Parathyroid adenoma (tissue), 2 donors: ENCODE data around the gene SLC25A41.
A peak's percentile ranks its signal among the peaks of the same experiment; 100 is the strongest.

ENCODE experiments used
- H2AFZ ChIP-seq: fragments of 300-600 bp; sonication (generic); one replicate; pipeline ENCODE4 v1.7.0; 2017; ENCODE audit warnings: antibody characterized with exemption, mild to moderate bottlenecking
- H3K27ac ChIP-seq: fragments of 300-600 bp; sonication (generic); one replicate; pipeline ENCODE4 v1.7.0; 2017
- H3K27me3 ChIP-seq: fragments of 300-600 bp; sonication (generic); one replicate; pipeline ENCODE4 v1.7.0; 2017; ENCODE audit warnings: low read length; ENCODE audit not compliant: control insufficient read depth, insufficient read depth
- H3K36me3 ChIP-seq: fragments of 300-600 bp; sonication (generic); one replicate; pipeline ENCODE4 v1.7.0; 2017; ENCODE audit warnings: low read length; ENCODE audit not compliant: control insufficient read depth, insufficient read depth
- H3K4me1 ChIP-seq: fragments of 300-600 bp; sonication (generic); one replicate; pipeline ENCODE4 v1.7.0; 2017; ENCODE audit warnings: control low read depth
- H3K4me2 ChIP-seq: fragments of 300-600 bp; sonication (generic); one replicate; pipeline ENCODE4 v1.7.0; 2017; ENCODE audit warnings: low read length
- H3K4me3 ChIP-seq: fragments of 300-600 bp; sonication (generic); one replicate; pipeline ENCODE4 v1.7.0; 2017; ENCODE audit warnings: low read depth, low read length
- H3K79me2 ChIP-seq: fragments of 300-600 bp; sonication (generic); one replicate; pipeline ENCODE4 v1.7.0; 2017; ENCODE audit warnings: control low read depth
- H3K9ac ChIP-seq: fragments of 300-600 bp; sonication (generic); one replicate; pipeline ENCODE4 v1.7.0; 2017; ENCODE audit warnings: mild to moderate bottlenecking
- H3K9me3 ChIP-seq: fragments of 300-600 bp; sonication (generic); one replicate; pipeline ENCODE4 v1.7.0; 2017; ENCODE audit warnings: low read length; ENCODE audit not compliant: control insufficient read depth
- TF ChIP-seq, protein P1 (sequence below): fragments of 300-600 bp; sonication (generic); IDR thresholded peaks from one replicate; pipeline ENCODE4 v1.7.0; 2017; ENCODE audit warnings: antibody characterized with exemption, mild to moderate bottlenecking
- donor health status: primary hyperparathyroidism.

Gene SLC25A41

DNA sequence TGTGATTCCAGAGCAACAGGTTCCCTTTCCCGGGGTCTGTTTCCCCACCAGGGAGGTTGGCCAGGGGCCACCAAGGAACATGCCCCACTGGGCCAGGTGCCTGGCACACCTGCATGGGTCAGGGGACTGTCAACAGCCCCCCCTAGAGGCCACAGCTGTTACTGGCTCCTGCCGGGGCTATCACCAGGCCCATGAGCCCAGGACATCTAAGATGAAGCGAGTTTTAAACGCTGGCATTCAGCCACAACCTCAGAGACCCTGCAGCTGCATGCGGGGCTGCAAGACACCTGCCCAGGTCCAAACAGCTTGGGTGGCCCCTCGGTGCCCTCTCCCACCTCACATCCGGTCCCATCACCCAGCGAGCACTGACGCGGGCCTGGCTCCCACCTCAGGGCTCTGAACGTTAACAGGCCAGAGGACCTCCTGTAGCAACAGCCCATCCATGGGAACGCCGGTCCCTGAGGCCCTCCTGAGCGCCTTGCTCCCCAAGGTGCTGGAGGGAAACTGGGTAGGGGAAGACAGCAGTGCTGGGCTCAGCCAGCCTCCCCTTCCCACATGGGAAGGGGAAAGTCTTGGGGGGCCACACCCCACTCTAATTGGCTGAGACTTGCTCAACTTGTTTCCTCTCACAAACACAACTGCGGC lies 21.0 kb downstream of the SLC25A41 start:
- TF ChIP-seq, protein P1, sequence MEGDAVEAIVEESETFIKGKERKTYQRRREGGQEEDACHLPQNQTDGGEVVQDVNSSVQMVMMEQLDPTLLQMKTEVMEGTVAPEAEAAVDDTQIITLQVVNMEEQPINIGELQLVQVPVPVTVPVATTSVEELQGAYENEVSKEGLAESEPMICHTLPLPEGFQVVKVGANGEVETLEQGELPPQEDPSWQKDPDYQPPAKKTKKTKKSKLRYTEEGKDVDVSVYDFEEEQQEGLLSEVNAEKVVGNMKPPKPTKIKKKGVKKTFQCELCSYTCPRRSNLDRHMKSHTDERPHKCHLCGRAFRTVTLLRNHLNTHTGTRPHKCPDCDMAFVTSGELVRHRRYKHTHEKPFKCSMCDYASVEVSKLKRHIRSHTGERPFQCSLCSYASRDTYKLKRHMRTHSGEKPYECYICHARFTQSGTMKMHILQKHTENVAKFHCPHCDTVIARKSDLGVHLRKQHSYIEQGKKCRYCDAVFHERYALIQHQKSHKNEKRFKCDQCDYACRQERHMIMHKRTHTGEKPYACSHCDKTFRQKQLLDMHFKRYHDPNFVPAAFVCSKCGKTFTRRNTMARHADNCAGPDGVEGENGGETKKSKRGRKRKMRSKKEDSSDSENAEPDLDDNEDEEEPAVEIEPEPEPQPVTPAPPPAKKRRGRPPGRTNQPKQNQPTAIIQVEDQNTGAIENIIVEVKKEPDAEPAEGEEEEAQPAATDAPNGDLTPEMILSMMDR = peak; percentile 62
- Histone ChIP-seq H3K27ac (peak overlapping the region; percentile 83), H3K4me1 (peaks cover 19% of the 10 kb centered on the region), H3K27me3 (no peaks in the 10 kb centered on the region), H3K4me3 (no peak overlapping the region), H3K4me2 (no peak overlapping the region), H3K36me3 (no peaks in the 10 kb centered on the region), H3K9ac (no peak overlapping the region), H3K79me2 (no peaks in the 10 kb centered on the region), H3K9me3 (no peaks in the 10 kb centered on the region), H2AFZ (peak overlapping the region; percentile 51)

- Histone ChIP-seq H2AFZ (no peak overlapping the region), H3K9me3 (no peaks in the 10 kb centered on the region), H3K4me1 (peaks cover 19% of the 10 kb centered on the region), H3K79me2 (no peaks in the 10 kb centered on the region), H3K4me3 (no peak overlapping the region), H3K9ac (no peak overlapping the region), H3K36me3 (no peaks in the 10 kb centered on the region), H3K27me3 (no peaks in the 10 kb centered on the region), H3K27ac (peak overlapping the region; percentile 83), H3K4me2 (no peak overlapping the region)
- TF ChIP-seq, protein P1 = no peak
Observed at GRCh38 chr19:6412061-6412446, 21.5 kb downstream of the SLC25A41 start.

DNA sequence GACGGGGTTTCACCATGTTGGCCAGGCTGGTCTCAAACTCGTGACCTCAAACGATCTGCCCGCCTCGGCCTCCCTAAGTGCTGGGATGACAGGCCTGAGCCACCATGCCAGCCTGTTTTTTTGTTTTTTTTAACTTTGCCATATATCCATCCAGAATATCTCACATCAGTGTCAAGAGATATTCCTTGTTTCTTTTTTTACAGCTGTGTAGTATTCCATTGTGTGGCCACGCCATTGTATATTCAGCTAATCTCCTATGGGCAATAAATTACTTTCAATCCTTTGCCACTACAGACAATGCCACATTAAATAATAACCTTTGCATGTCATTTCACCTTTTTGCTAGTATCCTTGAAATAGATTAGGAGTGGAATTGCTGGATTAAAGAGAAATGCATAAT lies 24.2 kb downstream of the SLC25A41 start:
- no peak overlapping the region for H3K4me2 ChIP-seq
- H2AFZ ChIP-seq = no peak overlapping the region
- no peaks in the 10 kb centered on the region for H3K79me2 ChIP-seq
- peaks cover 18% of the 10 kb centered on the region for H3K4me1 ChIP-seq
- TF ChIP-seq, protein P1 = no peak
- H3K36me3 ChIP-seq = no peaks in the 10 kb centered on the region
- no peak overlapping the region for H3K27ac ChIP-seq
- H3K27me3 ChIP-seq = no peaks in the 10 kb centered on the region
- H3K9me3 ChIP-seq = no peaks in the 10 kb centered on the region
- H3K9ac ChIP-seq = no peak overlapping the region
- H3K4me3 ChIP-seq = no peak overlapping the region

DNA sequence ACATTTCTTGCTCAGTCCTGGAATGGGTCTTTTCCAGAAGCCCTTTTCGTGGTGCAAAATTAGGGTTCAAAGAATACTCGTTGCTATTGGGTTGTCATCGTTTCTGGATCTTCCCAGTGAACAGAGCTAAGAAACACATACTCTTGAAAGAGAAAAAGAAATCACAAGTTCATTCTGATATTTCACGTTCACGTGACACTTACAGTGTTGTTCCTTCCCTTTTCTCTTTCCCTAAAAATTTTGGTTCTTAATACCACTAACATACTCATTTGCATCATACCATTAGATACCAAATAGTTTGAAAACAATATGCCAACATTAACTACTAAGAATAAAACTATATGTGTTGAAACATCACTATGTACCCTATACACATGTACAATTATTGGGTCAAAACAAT lies 27.2 kb downstream of the SLC25A41 start:
- H3K27me3 ChIP-seq = no peaks in the 10 kb centered on the region
- H3K27ac ChIP-seq = no peak overlapping the region
- H3K4me3 ChIP-seq = no peak overlapping the region
- H3K36me3 ChIP-seq = no peaks in the 10 kb centered on the region
- no peak overlapping the region for H3K4me2 ChIP-seq
- no peaks in the 10 kb centered on the region for H3K79me2 ChIP-seq
- H3K4me1 ChIP-seq = no peaks in the 10 kb centered on the region
- H3K9ac ChIP-seq = no peak overlapping the region
- TF ChIP-seq, protein P1 = no peak
- no peak overlapping the region for H2AFZ ChIP-seq
- H3K9me3 ChIP-seq = no peaks in the 10 kb centered on the region
